B cell (primary cell): ENCODE data around the gene GALNT5. TPM values are rescaled to one million over a fixed set of nuclear protein-coding genes. Genes with fewer than 3 reads are reported as not detected.

Experiments used
- ATAC-seq: fragments of 200-7000 bp; cut with Tn5 transposase; one replicate; pipeline ENCODE4 v1.10.0; 2021; ENCODE audit warnings: low read depth, mild to moderate bottlenecking, moderate number of reproducible peaks, moderate library complexity
- CTCF ChIA-PET: fragments of 350-600 bp; sonication (Branson Sonifier 250); formaldehyde crosslinking; loops from one replicate; lab custom pipeline; 2021; ENCODE audit warnings: antibody characterized with exemption, inconsistent platforms; lab: Charles Lee
- POLR2A ChIA-PET: fragments of 350-600 bp; sonication (Branson Sonifier 250); formaldehyde crosslinking; loops from one replicate; lab custom pipeline; 2021; ENCODE audit warnings: antibody characterized with exemption; lab: Charles Lee
- DNase-seq: peaks from one replicate; pipeline ENCODE4 v3.0.0; 2013
- H2AFZ ChIP-seq: 2 replicates; pipeline ENCODE4 v1.6.1; 2012; ENCODE audit warnings: mild to moderate bottlenecking, low read depth, low read length; ENCODE audit not compliant: insufficient read depth, poor library complexity, severe bottlenecking
- H3K27ac ChIP-seq, 2 donors: 1 replicate in 1 of 2; 2 replicates in 1 of 2; pipeline ENCODE4 v1.5.1; 2012 to 2013; ENCODE audit warnings: low read length in 2 of 2, mild to moderate bottlenecking in 2 of 2, moderate library complexity in 1 of 2
- H3K27me3 ChIP-seq, 4 experiments: fragments of 200-600 bp in 1 of 4; sonication (generic) in 1 of 4; replicated peaks in 1 of 4; 1 replicate in 2 of 4; 2 replicates in 2 of 4; pipeline versions ENCODE4 v1.6.1 to v1.7.0; 2013 to 2016; ENCODE audit warnings: low read length in 3 of 4, mild to moderate bottlenecking in 2 of 4, mixed read lengths in 1 of 4, moderate library complexity in 1 of 4; ENCODE audit not compliant: insufficient read depth in 4 of 4, control insufficient read depth in 3 of 4; ENCODE audit errors: control extremely low read depth in 1 of 4
- H3K36me3 ChIP-seq, 2 experiments: replicated peaks in 1 of 2; 1 replicate in 1 of 2; 2 replicates in 1 of 2; pipeline versions ENCODE4 v1.6.1 to v1.7.1; 2013; ENCODE audit warnings: low read length in 1 of 2; ENCODE audit not compliant: insufficient read depth in 2 of 2, control insufficient read depth in 1 of 2; ENCODE audit errors: control extremely low read depth in 1 of 2, extremely low read depth in 1 of 2
- H3K4me1 ChIP-seq, 2 donors: fragments of 200-600 bp in 1 of 2; sonication (generic) in 1 of 2; 1 replicate in 1 of 2; 2 replicates in 1 of 2; pipeline versions ENCODE4 v1.5.1 to v1.6.1; 2013 to 2017; ENCODE audit warnings: low read length in 2 of 2; ENCODE audit not compliant: control insufficient read depth in 2 of 2, insufficient read depth in 2 of 2
- H3K4me2 ChIP-seq: replicated peaks from 2 replicates; pipeline ENCODE3; 2012; ENCODE audit warnings: mild to moderate bottlenecking, low read depth, low read length; ENCODE audit not compliant: poor library complexity, severe bottlenecking
- H3K4me3 ChIP-seq, 5 experiments: fragments of 200-600 bp in 1 of 5; sonication (generic) in 1 of 5; 1 replicate in 3 of 5; 2 replicates in 2 of 5; pipeline versions ENCODE4 v1.5.1 to v1.7.0; 2011 to 2016; ENCODE audit warnings: low read length in 4 of 5, mild to moderate bottlenecking in 4 of 5, low read depth in 2 of 5, control low read depth in 1 of 5, moderate library complexity in 1 of 5; ENCODE audit not compliant: insufficient read depth in 1 of 5; ENCODE audit errors: control extremely low read depth in 1 of 5, extremely low read depth in 1 of 5
- H3K79me2 ChIP-seq: fragments of 200-600 bp; sonication (generic); one replicate; pipeline ENCODE4 v1.6.0; 2016; ENCODE audit warnings: low read length; ENCODE audit not compliant: control insufficient read depth, insufficient read depth
- H3K9ac ChIP-seq: fragments of 200-600 bp; sonication (generic); 2 replicates; pipeline ENCODE4 v1.6.1; 2017; ENCODE audit warnings: mild to moderate bottlenecking, low read length, moderate library complexity
- H3K9me3 ChIP-seq, 3 donors: one replicate each; pipeline versions ENCODE4 v1.6.1 to v1.7.1; 2013; ENCODE audit warnings: low read length in 2 of 3; ENCODE audit not compliant: control insufficient read depth in 2 of 3, insufficient read depth in 1 of 3; ENCODE audit errors: control extremely low read depth in 1 of 3
- H4K20me1 ChIP-seq: 2 replicates; pipeline ENCODE4 v1.6.0; 2012; ENCODE audit warnings: mild to moderate bottlenecking, low read length; ENCODE audit not compliant: insufficient read depth, control insufficient read depth, poor library complexity, severe bottlenecking
- H3K27ac Mint-ChIP-seq: one replicate; pipeline ENCODE4 v1.8.0; 2021; ENCODE audit warnings: mixed read lengths
- H3K27me3 Mint-ChIP-seq: one replicate; pipeline ENCODE4 v1.8.0; 2021; ENCODE audit warnings: mixed read lengths
- H3K4me1 Mint-ChIP-seq: one replicate; pipeline ENCODE4 v1.8.0; 2021; ENCODE audit warnings: mixed read lengths
- H3K4me3 Mint-ChIP-seq: one replicate; pipeline ENCODE4 v1.8.0; 2021; ENCODE audit warnings: mixed read lengths
- H3K9me3 Mint-ChIP-seq: one replicate; pipeline ENCODE4 v1.8.0; 2022; ENCODE audit warnings: mixed read lengths; ENCODE audit not compliant: insufficient read depth
- CTCF ChIP-seq: fragments of 200-600 bp; IDR thresholded peaks from one replicate; pipeline ENCODE4 v1.8.0; 2022; ENCODE audit warnings: antibody characterized with exemption, mild to moderate bottlenecking
- EZH2 ChIP-seq: IDR thresholded peaks from 2 replicates; pipeline ENCODE4 v1.6.1; 2012; ENCODE audit warnings: borderline replicate concordance, low read depth, mild to moderate bottlenecking, moderate library complexity, low read length; ENCODE audit not compliant: insufficient read depth, poor library complexity, severe bottlenecking
- WGBS: methylation state at CpG from one replicate; pipeline ENCODE4 v1.1.5; 2013; ENCODE audit warnings: missing lambda C conversion rate; ENCODE audit not compliant: insufficient coverage; 5-methylcytosine and 5-hydroxymethylcytosine counted together
- intact Hi-C: fragments of 100-400 bp; cut with micrococcal nuclease; formaldehyde crosslinking; loops from one replicate; pipeline ENCODE4 v1.10.0; 2022
- polyA plus RNA-seq: library from polyadenylated mRNA; depleted of rRNA; stranded (reverse); fragments of >200 nt; gene quantifications from 2 replicates; pipeline ENCODE4 v1.2.3, GENCODE V29; 2012
- total RNA-seq, 2 donors: library from RNA; stranded (reverse); fragments of 120-200 nt in 1 of 2; gene quantifications; 1 replicate in 1 of 2; 2 replicates in 1 of 2; pipeline versions ENCODE4 v1.2.3 to v1.2.4, GENCODE V29; 2013 to 2022

The GALNT5 gene
- total and polyA plus RNA-seq, 2 donors (not counting 1 experiment from before 2014, with no cell fraction given), result not detected

GRCh38 chr2:157301307-157301706 lies 43.8 kb downstream of the GALNT5 start:
- TF ChIP-seq EZH2, result no peak
- no peak for TF ChIP-seq CTCF
- Histone ChIP-seq H3K27me3 (no peaks in the 10 kb centered on the region), H3K4me3 (no peak overlapping the region), H3K9ac (no peak overlapping the region), H3K27ac (no peak overlapping the region), H3K36me3 (no peaks in the 10 kb centered on the region), H3K4me1 (no peaks in the 10 kb centered on the region), H2AFZ (no peak overlapping the region), H3K9me3 (no peaks in the 10 kb centered on the region), H3K4me2 (no peak overlapping the region), H4K20me1 (no peaks in the 10 kb centered on the region), H3K79me2 (no peaks in the 10 kb centered on the region)
- ATAC-seq, result no peak
- no peak for DNase-seq
- ChIA-PET POLR2A (no interaction called here), CTCF (interaction anchor here (0.6 to 11.1 kb wide), 27 partner anchors 10 to 1453 kb away, joined by 3 to 197 read pairs (median 7); partner anchors contain the start of genes ACVR1 and ERMN)
- Mint-ChIP-seq H3K27ac (no peak overlapping the region), H3K9me3 (no peaks in the 10 kb centered on the region), H3K4me3 (no peak overlapping the region), H3K4me1 (peaks cover 1% of the 10 kb centered on the region), H3K27me3 (peaks cover 7% of the 10 kb centered on the region)
- WGBS, result 100% methylated on average over 2 of the region's 2 CpGs
- intact Hi-C loops, result no loop called here

DNA sequence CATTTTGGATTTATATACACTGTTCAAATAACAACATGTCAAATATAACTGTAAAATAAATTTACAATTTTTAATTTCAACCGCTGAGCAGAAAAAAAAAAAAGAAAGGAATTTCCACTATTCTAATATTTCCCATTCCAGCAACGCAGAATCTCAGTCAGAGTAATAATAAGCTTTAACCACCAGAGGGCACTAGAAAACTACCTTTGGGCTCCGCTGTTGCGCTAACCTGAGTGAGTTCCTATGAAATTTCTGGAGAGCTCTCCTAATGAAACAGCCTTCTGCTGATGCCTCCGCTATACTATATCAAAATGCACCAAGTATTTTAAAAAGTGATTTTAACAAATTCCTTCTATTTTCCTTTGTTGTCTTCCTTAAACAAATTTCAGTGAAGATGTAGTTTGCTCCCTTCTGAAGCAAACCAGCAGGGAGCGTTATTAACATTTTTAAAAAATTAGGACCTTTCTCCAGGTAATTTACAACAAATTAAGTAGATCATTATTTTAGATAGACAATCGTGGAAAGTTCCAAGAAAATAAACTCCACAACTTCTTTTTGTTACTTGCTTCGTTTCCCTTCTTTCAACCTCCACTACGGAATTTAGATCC lies 45.1 kb downstream of the GALNT5 start:
- CTCF ChIA-PET, result interaction anchor here (0.5 to 11.1 kb wide), 65 partner anchors 8 to 1454 kb away, joined by 3 to 197 read pairs (median 4); partner anchors contain the start of genes ACVR1, ACVR1C, CYTIP and ERMN
- 6% methylated on average over 3 of the region's 9 CpGs for WGBS
- Histone ChIP-seq H4K20me1 (no peaks in the 10 kb centered on the region), H3K27ac (no peak overlapping the region), H3K27me3 (no peaks in the 10 kb centered on the region), H3K79me2 (no peaks in the 10 kb centered on the region), H2AFZ (no peak overlapping the region), H3K4me1 (no peaks in the 10 kb centered on the region), H3K9ac (no peak overlapping the region), H3K36me3 (no peaks in the 10 kb centered on the region), H3K4me3 (no peak overlapping the region), H3K9me3 (no peaks in the 10 kb centered on the region), H3K4me2 (no peak overlapping the region)
- POLR2A ChIA-PET, result interaction anchor here (0.7 kb wide), 1 partner anchor 296 kb away, joined by 3 read pairs; no protein-coding TSS in a partner anchor
- Mint-ChIP-seq H3K4me3 (no peak overlapping the region), H3K4me1 (peaks cover 1% of the 10 kb centered on the region), H3K27ac (no peak overlapping the region), H3K9me3 (no peaks in the 10 kb centered on the region), H3K27me3 (peaks cover 4% of the 10 kb centered on the region)
- DNase-seq (peak; percentile 68), ATAC-seq (peak; percentile 65)
- TF ChIP-seq EZH2 (no peak), CTCF (peak; percentile 98)
- intact Hi-C loops, result loop anchor here (1.0 to 2.0 kb wide), 7 partner anchors 190 to 1452 kb away; no protein-coding TSS in a partner anchor
